ENCODE data around the gene WDPCP.
"Not testable (repeated sequence)": the region's sequence is repeated elsewhere in the genome, so short reads cannot be mapped to it uniquely, and the experiment has no call there.

The WDPCP gene

DNA sequence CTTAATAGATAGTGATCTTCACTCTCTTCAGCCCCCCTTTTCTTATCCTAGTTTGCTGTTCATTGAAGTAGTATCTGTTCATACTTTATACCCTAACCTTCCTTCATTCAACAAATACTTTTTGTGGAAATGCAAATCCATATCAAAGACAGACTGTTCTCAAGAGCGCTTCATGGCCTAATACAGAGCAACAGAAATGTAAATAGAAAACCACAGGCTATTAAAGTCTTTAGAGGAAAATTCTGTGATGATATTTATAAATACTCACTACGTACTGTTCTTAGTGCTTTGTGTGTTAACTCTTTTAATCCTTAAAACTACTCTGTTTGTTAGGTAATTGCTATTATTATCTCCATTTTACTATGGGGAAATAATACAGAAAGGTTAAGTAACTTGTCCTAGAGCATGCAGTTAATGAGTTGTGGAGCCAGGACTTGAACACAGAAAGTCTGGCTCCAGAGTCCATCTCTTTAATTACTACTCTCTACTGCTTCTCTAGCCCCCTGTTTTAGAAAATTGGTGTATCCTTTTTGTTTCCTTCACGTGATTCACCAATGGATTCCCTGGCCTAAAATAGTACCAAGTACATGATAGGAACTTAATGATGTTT, 3.4 kb upstream of the WDPCP start:
- DNase-seq (ENCODE audit: low read depth in 2 of 2) = no peak

DNA sequence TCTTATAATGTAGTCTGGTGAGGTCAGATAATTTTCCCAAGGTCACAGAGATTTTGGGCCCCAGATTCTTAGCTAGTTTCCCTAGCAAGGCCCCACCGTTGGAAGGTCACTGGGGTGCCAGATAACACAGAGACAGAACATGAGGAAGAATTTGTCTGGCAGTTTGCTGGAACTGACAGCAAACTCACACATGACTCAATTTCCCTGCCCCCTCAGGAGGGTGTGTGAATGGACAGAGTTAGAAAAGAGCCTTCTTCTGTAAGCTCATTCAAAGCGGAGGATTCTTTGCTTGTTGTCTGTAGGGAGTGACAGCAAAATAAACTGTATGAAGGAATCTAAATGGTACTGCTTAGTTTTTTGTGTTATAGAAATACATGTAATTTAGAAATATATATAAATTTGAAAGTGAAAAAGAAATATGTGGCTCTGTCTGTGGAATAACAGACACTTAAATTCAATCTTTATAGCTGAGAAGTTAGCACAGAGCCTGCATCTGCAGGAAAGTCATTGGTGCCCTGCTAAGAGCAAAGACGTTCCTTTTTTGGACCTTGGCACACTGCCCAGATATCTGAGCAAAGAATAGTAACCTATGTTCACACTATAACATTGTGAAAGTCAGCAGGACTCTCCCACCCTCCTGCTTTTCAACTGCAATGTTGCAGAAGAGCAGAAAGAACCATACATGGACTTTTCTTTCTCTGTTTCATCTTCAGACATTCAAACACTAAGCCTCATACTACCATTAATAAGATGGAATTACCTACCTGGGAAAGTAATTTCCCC, 2.5 kb upstream of the WDPCP start:
- no peak for DNase-seq (ENCODE audit: low read depth in 2 of 2)

DNA sequence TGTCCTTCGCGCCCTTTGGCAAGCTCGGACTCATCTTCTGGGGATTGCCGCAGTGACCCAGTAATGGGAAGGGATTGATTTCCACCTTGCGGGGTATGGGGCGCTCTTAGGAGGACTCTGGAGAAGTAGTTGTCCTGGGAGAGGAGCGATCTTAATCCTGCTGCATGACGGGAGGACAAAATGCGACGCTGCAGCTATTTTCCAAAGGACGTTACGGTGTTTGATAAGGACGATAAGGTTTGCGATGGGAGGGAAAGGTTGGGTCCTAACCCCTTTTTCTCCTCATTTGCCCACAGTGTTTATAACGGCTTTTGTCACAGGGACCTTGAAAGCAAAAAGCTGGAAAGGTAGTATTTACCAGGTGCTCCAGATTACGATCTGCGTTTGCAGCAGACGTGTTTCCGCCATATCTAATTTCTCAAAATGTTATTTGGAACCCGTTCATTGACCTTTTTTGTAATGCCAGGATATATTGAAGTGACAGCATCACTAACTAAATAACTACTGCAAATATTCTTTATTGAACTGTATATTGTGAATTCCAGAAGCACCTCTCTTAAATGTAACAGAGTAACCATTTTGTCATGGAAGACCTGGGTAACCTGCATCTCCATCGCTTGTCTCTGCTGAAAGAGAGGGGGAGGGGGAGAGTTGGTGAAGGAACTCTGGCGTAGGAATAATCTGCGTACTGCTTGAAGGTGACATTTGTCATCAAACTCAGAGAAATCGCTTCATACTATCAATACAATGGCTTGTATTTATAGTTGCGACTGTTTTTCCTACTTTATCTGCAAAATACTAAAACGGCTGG, 1.1 kb upstream of the WDPCP start:
- DNase-seq (ENCODE audit: low read depth in 2 of 2) = no peak

DNA sequence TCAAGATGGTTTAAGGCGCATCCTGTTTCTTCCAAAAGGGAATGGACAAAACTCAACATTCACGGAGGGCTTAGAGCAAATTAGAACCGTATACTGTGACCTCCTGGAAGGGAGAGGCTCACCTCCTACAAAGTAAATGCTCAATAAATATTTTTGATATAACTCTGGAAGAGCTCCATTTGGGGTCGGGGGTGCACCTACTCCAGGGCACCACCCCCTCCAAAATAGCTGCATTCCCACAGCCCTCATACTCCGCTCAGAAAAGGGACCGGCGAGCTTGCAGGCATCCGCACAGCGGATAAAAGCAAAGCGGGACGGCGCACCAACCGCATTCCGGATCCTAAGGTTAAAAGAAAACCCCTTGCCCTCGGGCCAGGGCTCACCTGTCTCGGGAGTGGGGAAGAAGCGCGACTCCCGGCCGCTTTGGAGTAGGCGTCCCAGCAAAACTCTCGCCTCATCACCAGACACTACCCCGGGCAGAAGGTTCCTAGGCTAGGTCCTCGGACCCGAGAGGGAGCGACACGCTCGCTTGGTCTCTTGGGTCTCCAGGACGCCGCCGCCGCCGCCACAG, 378 bp downstream of the WDPCP start:
- DNase-seq (ENCODE audit: low read depth in 2 of 2) = no peak

DNA sequence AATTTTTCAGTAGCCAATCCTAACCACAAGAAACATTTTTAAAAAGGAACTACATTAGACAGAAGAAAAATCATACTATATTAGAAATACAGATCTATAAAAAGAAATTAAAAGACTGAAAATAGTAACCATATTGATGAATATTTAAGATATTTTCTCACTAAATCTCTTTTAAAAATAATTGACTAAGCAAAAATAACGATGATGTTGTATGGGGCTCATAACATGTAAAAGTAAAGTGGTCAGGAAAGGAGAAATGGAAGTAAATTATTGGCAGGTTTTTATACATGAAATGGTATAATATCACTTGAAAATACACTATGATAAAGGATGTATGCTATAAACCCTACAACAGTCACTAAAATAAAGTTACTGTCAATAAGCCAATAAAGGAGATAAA, 5.4 kb downstream of the WDPCP start:
- no peak for DNase-seq (ENCODE audit: low read depth in 2 of 2)

DNA sequence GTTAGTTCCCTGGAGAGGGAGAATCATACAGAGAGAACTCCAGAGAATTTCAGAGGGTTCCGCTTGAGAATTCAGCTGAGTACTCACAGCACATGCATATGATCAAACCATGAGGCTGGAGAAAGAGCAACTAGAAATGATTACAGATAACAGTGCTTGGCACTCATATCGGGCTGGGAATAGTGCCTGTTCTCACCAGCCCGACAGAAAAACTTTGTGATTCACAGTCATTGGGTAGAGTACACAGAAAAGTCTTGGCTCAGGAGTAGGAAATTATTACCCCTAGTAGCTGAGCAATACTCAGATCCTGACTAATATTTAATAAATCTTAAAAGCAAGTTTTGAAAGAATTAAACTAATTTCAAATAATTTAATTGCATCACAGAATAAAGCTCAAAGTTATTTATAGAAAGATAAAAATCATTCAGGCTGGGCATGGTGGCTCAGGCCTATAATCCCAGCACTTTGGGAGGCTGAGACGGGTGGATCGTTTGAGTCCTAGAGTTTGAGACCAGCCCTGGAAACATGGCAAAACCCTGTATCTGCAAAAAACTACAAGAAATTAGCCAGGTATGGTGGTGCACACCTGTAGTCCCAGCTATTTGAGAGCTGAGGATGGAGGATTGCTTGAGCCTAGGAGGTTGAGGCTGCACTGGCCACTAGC, 6.8 kb downstream of the WDPCP start:
- DNase-seq (ENCODE audit: low read depth in 2 of 2) = no peak

DNA sequence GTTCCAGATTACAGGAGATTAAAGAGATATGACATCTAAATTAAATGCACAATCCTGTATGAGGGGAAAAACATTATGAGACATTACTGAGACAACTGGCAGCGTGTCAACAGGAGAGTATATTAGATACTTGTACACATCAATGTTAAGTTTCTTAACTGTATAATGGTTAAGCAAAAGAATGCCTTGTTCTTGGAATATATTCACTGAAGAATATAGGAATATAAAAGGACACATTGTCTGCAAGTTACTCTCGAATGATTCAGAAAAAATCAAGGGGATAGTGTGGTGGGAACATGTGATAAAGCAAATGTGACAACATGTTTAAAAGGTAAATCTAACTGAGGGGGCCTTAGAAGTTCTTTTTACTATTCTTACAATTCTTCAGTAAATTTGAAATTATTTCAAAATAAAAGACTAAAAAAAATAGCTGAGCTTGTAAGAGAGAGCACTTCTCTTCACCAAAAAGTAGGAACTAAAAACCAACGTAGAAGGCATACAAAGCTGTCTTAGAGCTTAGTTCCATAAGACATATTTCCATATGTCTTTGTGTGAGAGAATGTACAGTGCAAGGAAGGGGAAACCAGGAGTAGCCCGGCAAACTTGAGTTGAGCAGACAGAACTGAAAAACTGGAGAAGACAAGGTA, 7.5 kb downstream of the WDPCP start:
- DNase-seq (ENCODE audit: low read depth in 2 of 2) = no peak

DNA sequence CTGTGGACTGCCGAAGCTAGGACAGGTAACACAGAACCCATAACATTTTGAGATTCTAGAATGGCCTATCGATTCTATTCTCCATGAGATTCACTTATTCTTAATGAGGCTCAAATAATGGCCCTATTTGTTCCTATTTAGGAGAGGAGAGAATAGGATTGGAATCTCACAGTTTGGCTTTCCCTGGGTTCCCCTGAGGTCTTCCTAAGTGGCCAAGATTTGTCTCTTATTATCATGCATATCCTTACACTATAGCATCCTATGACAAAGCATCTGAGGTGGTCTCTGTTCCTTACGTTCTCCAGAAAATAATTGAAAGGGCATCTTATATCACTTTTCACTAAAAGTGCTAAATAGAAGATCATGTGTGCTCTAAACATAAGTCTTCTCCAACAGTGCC, 9.5 kb downstream of the WDPCP start:
- no peak for DNase-seq (ENCODE audit: low read depth in 2 of 2)

DNA sequence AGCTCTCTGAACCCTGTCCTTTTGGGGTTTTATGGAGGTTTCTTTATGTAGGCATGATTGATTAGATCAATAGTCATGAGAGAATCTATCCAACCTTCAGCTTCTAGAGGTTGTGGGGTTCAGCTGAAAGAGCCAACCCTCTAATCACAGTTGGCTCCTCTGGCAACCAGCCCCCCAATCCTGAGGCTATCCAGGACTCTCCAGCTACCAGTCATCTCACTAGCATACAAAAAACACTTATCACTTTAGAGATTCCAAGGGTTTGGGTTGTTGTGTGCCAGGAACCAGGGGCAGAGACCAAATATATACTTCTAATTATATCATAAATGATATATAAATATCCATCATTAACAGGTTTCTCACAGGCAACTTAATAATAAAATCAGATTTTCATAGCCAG, 11.7 kb downstream of the WDPCP start:
- no peak for DNase-seq (ENCODE audit: low read depth in 2 of 2)

DNA sequence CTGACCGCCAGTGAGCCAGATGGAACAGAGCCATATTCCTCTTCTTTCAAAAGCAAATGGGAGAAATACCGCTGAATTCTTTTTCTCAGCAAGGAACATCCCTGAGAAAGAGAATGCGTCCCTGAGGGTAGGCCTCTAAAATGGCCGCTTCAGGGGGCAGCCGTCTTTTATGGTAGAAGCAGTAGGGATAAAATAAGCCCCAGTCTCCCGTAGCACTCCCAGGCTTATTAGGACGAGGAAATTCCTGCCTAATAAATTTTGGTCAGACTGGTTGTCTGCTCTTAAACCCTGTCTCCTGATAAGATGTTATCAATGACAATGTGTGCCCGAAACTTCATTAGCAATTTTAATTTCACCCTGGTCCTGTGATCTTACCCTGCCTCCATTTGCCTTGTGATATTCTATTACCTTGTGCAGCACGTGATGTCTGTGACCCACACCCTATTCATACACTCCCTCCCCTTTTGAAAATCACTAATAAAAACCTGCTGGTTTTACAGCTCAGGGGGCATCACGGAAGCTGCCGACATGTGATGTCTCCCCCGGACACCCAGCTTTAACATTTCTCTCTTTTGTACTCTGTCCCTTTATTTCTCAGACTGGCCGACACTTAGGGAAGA, 14.4 kb downstream of the WDPCP start:
- not testable (repeated sequence) for DNase-seq (ENCODE audit: low read depth in 2 of 2)

DNA sequence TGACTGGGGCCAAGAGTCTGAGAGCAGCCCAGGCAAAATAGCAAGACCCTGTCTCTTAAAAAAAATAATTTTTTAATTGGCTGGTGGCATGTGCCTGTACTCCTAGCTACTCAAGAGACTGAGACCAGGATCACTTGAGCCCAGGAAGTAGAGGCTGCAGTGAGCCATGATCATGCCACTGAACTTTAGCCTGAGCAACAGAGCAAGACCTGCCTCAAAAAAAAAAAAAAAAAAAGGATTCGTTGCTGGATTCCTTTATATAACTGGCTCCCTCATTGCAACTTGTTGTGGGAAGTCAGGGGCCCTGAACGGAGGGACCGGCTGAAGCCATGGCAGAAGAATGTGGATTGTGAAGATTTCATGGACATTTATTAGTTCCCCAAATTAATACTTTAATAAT, 15.3 kb downstream of the WDPCP start:
- DNase-seq (ENCODE audit: low read depth in 2 of 2) = not testable (repeated sequence)

DNA sequence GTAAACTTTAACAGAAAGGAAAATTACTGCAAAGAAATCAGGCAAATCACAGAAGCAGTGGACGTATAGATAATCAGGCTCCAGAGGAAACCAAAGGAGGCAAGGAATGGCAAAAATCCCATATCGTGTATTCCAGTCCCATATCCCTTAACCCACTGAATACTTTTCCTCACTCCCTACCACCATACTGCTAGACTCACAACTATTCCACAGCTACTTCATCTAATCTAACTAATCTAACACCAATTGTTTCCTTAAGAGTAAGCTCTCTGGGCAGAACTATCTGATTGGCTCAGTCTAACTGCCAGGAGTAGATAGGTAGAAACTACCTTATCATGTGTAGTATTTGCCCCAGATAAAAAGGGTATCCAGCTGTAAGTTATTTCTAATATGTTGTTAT, 16.3 kb downstream of the WDPCP start:
- no peak for DNase-seq (ENCODE audit: low read depth in 2 of 2)

DNA sequence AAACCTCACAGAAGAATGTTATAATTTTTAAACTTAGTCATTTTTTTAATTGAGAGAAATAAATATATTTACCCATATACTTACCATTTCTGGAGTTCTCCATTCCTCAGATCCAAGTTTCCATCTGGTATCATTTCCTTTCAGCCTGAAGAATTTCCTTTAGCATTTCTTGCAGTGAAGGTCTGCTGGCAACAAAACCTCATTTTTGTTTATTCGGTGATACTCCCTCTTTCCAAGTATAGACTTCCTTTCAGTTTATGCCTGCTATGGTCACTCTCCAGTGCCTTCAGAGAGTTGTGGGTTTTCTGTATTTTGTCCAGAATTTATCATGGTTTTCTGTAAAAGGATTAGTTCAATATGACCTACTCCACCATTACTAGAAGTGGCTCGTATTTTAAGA, 17.0 kb downstream of the WDPCP start:
- DNase-seq (ENCODE audit: low read depth in 2 of 2) = no peak

DNA sequence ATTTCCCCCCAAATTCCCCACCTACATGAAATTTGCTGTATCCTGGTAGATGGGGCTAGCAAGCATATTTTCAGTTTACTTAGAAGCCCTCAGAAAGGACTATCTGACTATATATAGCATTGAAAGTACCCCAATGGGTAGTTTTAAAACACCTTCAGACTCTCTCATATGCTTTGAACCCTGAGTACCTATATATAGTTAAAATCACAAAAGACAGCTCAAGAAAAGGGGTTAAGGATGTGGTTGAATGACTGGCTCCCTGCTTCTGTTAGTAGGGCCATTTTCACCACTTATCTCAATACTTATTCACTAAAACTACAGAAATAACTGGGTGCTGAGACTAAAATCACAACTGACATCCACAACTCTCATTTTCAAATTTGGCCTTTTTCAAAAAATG, 18.5 kb downstream of the WDPCP start:
- no peak for DNase-seq (ENCODE audit: low read depth in 2 of 2)

DNA sequence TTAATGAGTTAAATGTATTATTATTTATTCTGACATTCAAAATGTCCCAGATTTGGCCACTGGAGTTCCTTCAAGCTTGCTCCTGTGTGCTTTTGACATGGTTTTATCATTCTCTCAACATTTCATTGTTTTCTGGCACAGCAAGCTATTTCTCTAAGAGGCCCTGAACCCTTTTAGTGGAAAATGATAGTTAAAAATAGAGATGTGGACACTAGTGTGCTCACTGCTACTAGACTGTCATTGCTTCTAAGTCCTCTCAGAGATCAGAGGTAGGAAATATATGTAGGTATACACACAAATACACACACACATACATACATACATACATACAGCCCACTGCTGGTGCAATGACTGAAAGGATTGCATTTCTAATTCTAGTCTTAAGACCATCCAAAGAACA, 25.5 kb downstream of the WDPCP start:
- DNase-seq (ENCODE audit: low read depth in 2 of 2) = no peak

DNA sequence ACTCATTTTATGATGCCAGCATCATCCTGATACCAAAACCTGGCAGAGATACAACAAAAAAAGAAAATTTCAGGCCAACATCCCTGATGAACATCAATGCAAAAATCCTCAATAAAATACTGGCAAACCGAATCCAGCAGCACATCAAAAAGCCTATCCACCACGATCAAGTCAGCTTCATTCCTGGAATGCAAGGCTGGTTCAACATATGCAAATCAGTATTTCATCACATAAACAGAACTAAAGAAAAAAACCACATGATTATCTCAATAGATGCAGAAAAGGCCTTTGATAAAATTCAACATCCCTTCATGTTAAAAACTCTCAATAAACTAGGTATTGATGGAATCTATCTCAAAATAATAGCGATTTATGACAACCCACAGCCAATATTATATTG, 29.4 kb downstream of the WDPCP start:
- DNase-seq (ENCODE audit: low read depth in 2 of 2) = not testable (repeated sequence)

DNA sequence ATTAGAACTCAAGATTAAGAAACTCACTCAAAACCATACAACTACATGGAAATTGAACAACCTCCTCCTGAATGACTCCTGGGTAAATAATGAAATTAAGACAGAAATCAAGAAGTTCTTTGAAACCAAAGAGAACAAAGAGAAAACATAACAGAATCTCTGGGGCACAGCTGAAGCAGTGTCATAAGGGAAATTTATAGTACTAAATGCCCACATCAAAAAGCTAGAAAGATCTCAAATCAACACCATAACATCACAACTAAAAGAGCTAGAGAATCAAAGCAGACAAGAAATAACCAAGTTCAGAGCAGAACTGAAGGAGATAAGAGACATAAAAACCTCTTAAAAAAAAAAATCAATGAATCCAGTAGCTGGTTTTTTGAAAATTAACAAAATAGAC, 30.5 kb downstream of the WDPCP start:
- not testable (repeated sequence) for DNase-seq (ENCODE audit: low read depth in 2 of 2)

DNA sequence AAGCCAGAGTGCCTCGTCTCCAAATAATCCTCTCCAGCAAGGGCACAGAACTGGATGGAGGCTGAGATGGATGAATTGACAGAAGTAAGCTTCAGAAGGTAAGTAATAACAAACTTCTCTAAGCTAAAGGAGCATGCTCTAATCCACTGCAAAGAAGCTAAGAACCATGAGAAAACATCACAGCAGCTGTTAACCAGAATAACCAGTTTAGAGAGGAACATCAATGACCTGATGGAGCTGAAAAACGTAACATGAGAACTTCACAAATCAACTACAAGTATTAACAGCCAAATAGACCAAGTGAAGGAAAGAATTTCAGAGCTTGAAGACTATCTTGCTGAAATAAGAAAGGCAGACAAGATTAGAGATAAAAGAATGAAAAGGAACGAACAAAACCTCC, 32.3 kb downstream of the WDPCP start:
- no peak for DNase-seq (ENCODE audit: low read depth in 2 of 2)

DNA sequence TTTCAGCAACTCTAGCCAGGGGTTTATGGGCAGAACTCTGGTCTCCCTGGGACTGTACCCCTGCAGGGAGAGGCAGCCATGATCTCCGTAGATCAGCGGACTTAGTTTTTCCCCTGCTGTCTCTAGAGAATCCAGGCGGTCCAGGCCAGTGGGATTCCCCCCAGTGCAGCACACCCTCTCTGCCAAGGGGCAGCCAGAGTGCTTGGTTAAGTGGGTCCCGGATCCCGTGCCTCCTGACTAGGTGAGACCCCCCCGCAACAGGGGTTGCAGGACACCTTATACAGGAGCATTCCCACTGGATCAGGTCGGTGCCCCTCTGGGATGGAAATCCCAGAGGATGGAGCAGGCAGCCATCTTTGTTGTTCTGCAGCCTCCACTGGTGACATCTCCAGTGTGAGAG, 33.0 kb downstream of the WDPCP start:
- DNase-seq (ENCODE audit: low read depth in 2 of 2) = no peak

DNA sequence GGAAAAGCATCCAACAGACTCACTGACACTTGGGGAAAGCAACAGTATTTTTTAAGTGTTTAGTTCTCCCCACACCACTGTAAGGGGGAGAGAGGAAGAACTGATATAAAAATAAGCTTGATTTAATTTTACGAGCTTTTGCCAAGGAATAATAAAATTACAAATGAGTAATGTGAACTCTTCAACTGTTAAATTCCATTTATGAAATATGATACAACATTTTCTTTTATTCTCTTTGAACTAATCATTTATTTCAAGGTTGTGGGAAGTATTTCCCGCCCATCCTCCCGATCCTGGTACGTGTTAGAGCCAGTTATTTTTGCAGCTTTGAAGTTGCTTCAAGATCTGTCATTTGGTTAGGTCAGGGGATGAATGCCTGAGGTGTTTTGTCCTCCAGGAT, 35.2 kb downstream of the WDPCP start:
- no peak for DNase-seq (ENCODE audit: low read depth in 2 of 2)

DNA sequence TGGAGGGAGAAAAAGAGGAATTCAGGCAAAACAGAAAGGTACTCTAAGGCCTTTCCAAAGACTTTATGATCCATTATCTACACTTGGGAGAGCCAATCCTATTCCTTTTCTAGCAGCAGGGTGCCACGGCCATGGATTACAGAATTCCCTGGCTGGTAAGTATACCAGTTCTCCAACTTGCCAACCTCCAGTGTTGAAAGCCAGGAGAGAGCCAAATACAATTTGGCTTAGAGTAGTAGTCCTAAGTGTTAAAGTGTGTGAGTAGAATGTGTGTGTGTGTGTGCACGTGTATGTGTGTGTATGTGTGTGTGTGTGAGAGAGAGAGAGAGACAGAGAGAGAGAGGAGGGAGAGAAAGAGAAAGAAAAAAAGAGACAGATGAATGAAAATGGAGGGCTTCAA, 43.3 kb downstream of the WDPCP start:
- no peak for DNase-seq (ENCODE audit: low read depth in 2 of 2)

Data from stimulated activated CD8-positive, alpha-beta memory T cell treated with anti-CD3 and anti-CD28 coated beads, Interleukin-7, amount 100 ng/mL, for 1 hour (primary cell).